NCI-H345 (cell line): ENCODE data around the gene PQBP1.
"Not testable (repeated sequence)": the region's sequence is repeated elsewhere in the genome, so short reads cannot be mapped to it uniquely, and the experiment has no call there.

Experiments used
- DNase-seq: peaks from one replicate; lab custom pipeline; 2025; lab: John Stamatoyannopoulos, UW

PQBP1 gene, protein sequence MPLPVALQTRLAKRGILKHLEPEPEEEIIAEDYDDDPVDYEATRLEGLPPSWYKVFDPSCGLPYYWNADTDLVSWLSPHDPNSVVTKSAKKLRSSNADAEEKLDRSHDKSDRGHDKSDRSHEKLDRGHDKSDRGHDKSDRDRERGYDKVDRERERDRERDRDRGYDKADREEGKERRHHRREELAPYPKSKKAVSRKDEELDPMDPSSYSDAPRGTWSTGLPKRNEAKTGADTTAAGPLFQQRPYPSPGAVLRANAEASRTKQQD

DNA sequence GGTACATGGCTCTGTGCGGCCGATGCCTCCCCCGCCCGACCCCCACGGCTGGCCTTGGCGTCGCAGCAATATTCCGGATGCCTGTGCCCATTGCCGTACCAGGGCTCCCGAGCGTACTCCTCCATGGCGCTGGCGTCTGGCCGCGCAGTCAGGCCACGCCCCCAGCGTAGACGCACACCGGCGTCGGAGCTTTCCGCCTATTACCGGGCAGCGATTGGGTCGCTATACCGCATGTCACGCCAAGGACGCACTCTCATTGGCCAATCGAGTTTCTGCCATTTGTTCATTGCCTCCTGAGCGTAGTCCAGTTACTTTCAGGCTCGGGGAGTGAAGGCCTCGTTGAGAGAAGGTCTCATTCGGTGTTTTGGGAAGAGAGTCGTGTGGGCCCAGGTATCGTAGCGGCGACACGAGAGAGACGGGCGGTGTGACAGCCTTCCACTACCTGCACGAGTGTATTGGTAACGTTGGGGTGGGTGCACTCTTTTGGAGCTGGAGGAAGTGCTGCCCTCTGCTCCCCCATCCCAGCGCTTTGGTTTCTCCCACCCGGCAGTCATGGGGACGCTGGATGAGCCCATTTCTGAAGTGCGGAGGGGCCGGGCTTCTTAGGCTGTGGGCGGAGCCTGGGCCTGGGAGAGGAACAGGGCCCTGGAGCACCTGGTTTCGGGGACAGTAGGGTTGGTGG is at the start of gene PQBP1, which contains the start of gene TIMM17B:
Gene PQBP1, plus strand, starts transcription at position 306 of the 682 bp plus-strand sequence. CDS start 580 bp downstream, outside the sequence.
Gene TIMM17B, minus strand, starts transcription at position 144 of the 682 bp plus-strand sequence. Its CDS starts 19 bp downstream, at position 125.
- peak; percentile 97 for DNase-seq

DNA sequence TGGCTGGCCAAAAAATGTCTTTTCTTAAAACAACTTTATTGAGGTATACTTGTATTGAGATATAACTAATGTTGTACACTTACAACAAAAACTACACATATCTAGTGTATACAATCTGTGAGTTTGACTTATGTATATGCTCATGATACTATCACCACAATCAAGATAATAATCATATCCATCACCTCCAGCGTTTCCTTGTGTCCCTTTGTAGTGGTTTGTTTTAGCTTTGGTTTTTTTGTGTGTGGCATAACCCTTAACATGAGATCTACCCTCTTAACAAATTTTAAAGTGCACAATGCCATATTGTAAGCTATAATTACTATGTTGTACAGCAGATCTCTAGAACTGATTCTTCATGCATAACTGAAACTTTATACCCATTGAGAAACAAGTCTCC is 48.9 kb upstream of the PQBP1 start:
- no peak for DNase-seq

DNA sequence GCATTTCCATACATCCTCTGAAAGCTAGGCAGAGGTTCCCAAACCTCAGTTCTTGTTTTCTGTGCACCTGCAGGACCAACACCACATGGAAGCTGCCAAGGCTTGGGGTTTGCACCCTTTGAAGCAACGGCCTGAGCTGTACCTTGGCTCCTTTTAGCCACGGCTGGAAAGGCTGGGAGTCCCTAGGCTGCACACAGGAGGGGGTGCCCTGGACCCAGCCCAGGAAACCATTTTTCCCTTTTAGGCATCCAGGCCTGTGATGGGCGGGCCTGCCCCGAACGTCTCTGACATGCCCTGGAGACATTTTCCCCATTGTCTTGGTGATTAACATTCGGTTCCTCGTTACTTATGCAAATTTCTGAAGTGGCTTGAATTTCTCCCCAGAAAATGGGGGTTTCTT is 44.9 kb upstream of the PQBP1 start:
- DNase-seq, result no peak

DNA sequence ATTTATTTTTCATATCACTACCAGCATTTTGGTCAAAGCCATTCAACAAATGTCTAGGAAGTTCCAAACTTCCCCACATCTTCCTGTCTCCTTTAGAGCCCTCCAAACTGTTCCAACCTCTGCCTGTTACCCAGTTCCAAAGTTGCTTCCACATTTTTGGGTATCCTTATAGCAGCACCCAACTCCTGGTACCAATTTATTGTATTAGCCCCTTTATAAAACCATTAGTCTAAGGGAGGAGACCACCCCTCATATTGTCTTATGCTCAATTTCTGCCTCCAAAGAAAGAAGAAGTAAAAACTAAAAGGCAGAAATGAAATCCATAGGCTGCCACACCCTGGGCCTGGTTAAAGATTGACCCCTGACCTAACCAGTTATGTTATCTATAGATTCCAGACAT is 44.2 kb upstream of the PQBP1 start:
- not testable (repeated sequence) for DNase-seq

DNA sequence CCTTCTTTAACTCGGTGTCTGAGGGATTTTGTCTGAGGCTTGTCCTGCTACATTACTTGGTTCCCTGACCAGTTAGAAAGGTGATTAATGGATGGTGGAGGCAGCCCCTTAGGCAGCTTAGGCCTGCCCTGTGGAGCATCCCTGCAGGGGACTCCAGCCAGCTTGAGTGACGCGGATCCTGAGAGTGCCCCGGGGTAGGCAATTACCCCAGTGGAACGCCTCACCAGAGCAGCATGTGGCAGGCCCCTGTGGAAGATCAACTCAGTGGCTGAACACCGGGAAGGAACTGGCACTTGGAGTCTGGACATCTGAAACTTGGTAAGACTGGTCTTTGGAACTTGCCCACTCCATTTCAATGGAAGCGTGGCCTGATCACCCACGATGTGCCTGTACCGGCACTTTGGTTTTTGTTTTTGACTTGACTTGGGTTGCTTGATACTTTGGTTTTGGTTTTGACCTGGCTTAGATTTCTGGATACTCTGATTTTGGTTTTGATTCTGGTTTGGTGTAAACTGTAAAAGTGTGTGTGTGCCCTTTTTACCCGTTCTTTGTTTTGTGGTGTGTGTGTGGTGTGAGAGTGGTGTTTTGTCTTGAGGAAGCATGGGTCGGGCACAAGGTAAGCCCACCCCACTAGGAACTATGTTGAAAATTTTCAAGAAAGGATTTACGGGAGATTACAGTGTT is 43.5 kb upstream of the PQBP1 start:
- not testable (repeated sequence) for DNase-seq

DNA sequence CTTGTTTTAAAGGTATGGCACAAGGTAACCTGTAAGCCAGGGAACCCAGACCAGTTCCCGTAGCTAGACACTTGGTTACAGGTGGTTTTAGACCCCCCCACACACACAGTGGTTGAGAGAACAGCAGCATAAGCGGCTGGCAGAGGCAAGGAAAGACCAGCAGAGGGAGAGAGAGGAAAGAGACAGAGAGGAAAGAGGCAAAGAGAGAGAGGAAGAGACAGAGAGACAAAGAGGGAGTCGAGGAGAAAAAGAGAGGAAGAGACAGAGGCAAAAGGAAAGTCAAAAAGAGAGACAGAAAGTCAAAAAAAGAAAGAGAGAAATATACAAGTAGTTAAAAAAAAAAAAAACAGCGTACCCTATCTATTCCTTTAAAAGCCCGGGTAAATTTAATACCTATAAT is 42.8 kb upstream of the PQBP1 start:
- no peak for DNase-seq

DNA sequence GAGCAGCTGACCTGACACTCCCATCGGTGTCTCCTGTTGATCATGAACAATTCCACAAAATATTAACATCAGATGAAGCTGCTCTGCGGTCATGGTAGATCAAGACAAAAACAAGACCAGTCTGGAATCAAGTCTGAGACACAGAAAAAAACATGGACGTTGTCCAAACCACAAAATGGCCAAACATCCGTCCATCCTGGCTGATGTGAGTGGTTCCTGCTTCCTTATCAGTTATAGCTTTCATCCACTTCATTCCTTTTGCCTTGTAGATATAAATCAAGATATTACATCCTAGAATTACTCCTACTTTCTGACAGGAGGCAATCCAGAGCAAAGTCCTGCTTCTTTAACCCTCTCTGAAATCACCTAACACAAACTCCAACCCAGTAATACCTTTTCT is 33.5 kb upstream of the PQBP1 start:
- DNase-seq, result no peak

DNA sequence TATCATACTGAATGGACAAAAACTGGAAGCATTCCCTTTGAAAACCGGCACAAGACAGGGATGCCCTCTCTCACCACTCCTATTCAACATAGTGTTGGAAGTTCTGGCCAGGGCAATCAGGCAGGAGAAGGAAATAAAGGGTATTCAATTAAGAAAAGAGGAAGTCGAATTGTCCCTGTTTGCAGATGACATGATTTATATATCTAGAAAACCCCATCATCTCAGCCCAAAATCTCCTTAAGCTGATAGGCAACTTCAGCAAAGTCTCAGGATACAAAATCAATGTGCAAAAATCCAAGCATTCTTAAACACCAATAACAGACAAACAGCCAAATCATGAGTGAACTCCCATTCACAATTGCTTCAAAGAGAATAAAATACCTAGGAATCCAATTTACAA is 25.7 kb upstream of the PQBP1 start:
- DNase-seq, result not testable (repeated sequence)

DNA sequence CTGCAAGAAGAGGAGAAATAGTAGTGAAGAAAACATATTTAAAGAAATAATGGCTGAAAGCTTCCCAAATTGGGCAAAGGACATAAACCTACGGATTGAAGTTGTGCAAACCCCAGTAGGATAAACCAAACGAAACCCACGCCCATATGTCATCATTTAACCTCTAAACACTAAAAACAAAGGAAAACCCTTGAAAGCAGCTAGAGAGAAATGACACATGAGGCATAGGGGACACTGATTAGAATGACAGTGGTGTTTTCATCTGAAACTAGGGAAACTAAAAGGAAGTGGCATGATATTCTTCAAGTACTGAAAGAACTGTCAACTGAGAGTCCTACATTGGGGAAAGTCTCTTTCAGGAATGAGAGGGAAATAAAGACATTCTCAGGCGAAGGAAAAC is 20.8 kb upstream of the PQBP1 start:
- DNase-seq, result not testable (repeated sequence)

DNA sequence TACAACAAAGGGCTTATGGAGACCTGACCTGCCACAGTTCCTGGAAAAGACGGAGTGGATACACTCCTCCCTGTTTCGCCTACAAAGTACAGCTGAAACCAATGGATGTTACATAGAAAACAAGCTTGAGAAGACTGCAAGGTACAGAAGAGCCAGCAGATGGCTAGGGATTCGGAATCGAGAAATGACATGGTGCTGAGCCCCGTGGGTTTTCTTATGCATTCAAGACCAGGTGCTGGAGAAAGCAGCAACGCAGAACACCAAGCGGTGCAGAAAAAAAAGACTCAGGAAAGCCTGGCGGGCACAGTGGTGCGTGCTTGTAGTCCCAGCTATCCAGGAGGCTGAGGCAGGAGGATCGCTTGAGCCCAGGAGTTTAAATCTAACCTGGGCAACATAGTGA is 14.0 kb upstream of the PQBP1 start:
- DNase-seq, result no peak

DNA sequence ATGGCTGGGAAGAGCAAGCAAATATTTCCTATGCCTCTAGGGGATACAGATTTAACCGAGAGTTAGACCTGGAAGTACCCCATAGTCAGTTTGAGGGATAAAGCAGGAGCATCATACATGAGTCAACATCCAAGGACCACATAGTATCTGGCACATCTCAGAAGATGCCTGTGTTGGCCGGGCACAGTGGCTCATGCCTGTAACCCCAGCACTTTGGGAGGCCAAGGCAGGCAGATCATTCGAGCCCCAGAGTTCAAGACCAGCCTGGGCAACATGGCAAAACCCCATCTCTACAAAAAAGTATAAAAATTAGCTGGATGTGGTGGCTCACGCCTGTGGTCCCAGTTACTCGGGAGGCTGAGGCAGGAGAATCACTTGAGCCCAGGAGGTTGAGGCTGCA is 11.1 kb upstream of the PQBP1 start:
- not testable (repeated sequence) for DNase-seq

DNA sequence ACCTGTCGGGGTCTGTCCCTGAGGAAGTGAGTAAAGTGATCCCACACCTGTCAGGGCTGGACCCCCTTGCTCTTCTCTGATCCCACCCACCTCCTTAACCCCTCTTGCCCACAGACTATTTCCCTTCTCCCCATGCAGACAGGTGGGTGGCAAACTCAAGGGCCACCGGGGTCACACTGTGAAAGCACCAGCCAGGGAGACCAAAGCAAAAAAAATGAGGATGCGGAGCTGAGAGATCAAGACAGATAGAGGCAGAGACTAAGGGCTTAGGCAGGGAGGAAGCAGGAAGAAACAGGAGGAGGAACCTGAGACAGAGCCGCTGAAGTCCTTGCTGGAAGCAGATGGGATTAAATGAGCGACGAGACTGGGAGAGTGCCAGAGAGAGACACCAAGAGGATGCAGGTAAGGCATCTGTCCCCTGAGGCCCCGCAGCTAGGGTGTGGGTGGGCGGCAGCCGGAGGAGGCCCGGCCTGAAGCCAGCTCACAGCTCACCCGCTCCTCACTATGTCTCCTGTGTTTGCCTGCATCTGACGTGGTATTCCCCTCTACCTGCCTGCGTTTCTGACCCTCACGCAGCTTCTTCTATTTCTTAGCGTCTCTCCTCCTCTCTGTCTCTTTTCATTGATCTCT is 7.3 kb upstream of the PQBP1 start:
- DNase-seq, result no peak

DNA sequence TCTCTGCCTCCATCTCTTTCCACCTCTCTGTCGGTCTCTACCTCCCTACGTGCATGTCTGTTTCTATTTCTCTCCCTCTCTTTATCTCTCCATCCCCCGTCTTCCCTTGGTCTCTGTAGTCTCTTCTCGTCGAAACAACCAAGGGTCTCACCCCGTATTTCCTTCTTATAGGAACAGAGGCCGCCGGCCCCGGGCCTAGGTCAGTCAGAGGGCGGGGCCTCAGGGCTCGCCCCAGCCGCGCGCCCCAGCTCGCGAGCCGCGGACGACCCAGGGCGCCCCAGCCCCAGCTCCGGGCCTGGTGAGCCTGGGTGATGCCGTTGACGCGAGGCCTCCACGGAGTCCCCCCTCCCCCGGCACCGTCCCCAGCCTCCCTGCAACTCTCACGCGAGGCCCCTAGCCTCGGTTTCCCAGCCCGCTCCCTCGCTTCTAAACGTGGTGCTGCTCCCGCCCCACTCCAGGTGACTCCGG is 6.8 kb upstream of the PQBP1 start:
- DNase-seq, result peak; percentile 35

DNA sequence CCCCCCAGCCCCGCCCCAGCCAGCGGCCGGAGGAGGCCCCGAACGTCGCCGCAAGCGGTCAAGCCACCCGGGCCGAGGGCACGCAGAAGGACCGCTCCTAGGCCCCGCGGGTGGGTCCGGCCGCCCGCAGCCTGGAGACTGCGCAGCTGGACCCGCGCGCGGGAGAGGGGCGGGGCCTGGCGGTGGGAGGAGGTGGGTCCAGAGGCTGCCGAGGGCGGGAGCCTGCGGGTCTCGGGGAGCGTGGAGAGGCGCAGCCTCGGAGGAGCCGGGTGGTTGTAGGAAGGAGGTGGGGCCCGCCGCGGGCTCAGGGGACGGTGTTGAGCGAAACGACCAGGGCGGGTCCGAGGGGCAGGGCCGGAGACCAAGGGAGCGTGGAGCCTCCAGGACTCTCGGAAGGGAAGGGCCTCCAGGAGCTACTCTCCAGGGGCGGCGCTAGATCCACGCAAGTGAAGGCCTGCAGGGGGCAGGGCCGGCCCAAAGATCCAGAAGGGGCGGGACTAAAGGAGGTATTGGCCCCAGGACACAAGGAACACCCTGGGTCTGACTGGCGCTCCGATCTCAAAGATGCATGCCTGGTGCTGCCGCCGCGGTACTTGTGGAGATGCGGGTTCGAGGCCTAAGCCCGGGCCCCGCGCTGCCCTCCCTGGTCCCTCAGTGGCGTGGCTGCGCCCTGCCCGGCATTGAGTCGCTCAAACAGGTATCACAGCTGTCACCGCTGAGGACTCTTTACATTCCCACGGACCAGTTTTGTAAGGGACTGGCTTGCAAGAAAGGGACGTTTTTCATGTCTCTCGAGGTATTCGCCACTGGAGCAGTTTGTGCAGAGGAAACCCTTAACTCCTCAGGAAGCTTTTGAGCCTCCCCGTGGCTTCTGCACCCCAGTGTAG is 6.1 kb upstream of the PQBP1 start:
- peak; percentile 88 for DNase-seq

DNA sequence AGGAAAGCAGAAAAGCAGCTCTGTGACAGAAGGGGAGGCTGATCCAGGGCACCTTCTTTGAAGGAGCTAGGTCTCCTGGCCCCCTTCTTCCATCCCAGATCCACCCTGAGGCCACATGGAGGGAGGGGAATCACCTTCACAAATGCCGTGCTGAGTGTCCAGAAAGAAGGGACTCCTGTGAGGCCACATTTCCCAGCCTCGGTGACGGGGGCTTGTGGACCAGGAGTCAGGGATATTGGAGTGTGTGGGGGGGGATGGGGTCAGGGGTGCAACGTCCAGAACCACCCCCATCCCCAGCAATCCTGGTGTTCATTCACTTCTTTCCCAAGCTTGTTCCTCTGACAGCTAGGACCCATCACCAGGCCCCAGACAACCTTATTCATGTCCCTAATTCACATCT is 4.8 kb upstream of the PQBP1 start:
- DNase-seq, result no peak

DNA sequence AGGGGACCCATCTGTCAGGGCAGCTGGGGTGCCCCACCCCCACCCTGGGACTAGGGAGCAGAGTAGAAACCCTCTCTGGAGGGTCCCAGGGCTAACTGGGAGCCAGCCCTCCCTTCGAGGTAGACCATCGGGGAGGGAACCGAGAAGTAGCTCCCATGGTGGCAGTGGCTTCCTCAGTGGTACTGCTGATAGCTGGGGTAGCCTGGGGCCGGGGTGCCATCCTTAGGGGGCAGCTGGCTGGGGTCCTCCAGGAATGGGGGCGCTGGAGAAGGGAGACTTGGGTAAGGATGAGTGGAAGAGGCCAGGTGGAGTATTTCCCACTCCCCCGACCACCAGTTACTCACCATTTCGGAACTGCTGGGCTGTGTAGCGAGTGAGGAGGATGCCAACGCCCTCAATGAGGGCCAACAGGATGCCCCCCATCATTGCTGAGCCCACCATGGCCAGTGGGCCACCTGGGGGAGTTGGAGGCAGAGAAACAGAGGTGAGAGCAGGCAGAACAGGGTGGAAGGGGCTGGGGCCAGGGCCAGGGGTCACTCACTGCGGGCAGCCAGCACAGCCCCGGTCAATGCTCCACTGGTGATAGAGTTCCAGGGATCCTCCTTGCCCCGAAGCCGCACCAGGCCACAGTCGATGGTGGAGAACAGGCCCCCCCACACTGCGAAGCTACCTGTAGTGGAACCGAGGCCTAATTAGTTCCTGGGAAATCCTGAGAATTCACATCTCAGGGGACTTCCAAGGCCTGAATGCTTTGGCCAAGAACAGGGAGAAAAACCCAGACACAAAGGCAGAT is 4.0 kb upstream of the PQBP1 start:
- DNase-seq, result no peak

DNA sequence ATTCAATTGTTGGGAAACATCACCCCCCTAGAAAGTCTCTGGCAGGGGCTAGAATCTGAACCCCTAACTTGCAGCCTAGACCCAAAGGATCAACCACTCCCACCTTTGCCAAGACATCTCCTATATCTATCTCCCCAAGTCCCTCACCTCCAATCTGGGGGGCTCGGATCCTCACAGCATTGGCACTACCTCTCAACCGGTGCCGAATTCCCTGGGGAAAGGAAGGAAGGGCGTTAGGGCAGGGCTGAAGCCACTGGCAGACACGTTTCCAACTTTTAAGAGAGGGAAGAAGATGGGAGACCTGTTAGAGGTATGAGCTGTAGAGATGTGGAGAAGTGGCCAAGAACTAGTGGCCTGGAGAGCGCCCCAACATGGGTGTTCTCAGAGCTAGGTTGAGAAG is 2.8 kb upstream of the PQBP1 start:
- no peak for DNase-seq

DNA sequence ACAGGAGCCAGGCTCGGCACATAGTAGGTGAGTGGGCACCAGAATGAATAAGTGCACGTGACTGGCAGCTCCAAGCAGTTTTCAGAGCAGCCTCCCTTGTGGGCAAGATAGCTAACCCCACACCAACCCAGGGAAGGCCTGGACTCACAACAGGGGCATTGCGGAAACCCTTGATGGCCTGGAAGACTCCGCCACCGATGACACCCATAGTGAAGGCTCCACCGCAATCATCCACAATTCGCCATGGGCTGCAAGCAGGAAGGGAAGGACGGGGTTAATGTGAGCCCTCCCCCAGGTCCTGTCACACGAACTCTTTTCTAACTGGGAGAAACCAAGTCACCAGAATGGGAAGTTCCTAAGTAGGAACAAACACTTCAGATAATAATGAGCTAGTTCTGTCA is 1.1 kb upstream of the PQBP1 start:
- DNase-seq, result no peak

DNA sequence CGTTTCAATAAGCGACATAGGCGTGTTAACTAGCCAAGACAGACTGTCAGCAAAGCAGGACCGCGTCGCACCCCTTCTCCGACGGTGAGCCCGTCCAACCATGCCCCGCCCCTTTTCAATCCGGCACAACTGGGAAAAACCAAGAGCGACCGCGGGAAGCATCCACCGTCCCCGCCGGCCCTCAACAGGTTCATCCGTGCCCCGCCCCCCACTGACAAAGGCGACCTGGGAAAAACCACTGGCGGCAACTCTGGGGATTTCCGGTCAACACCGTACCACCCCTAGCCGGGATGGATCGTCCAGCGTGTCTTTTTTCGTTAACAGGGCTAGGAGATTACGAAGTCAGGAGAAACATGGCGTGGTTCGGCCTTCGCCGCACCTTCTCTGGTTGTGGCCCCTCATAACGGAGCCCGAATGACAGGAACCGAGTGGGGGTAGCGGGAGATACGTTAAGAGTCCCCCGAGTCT is 539 bp upstream of the PQBP1 start:
- peak; percentile 84 for DNase-seq

DNA sequence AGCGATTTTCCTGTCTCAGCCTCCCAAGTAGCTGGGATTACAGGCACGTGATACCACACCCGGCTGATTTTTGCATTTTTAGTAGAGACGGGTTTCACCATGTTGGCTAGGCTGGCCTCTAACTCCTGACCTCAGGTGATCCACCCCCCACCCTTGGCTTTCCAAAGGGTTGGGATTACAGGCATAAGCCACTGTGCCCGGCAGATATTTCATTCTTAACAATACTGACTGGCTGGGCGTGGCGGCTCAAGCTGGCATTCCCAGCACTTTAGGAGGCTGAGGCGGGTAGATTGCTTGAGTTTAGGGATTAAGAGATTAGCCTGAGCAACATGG is 1.3 kb downstream of the PQBP1 start:
- DNase-seq, result no peak

DNA sequence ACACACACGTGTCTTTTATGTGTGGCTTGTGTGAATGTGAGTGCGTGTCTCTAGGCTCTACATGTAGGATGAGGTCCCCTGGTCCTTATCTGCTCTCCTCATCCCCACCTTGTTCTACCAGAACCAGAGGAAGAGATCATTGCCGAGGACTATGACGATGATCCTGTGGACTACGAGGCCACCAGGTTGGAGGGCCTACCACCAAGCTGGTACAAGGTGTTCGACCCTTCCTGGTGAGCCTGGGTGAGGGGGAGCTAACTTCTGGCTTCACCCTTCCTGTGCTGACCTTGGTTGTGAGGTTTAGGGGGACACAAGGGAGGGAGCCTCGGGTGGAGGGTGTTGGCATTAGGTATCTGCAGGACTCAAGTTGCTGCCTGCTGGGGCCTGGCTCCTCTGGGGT is 3.3 kb downstream of the PQBP1 start:
- no peak for DNase-seq
